ENCODE measurements around the gene BEND6.

GRCh38 chr6:57074383-57074782, 119.5 kb downstream of the BEND6 start:
- TF ChIP-seq CTCF (IDR thresholded peaks at IDR 0.05): no peak
- TF ChIP-seq POLR2AphosphoS5 (IDR thresholded peaks at IDR 0.05): no peak
